Measurements from ENCODE around the gene ITLN2. TPM values are rescaled to one million over a fixed set of nuclear protein-coding genes. Genes with fewer than 3 reads are reported as not detected.
"Not testable (repeated sequence)": the region's sequence is repeated elsewhere in the genome, so short reads cannot be mapped to it uniquely, and the experiment has no call there.

ITLN2 gene
- 1 to 10 TPM in 1 of 8 experiments, under 1 TPM in 4, not detected in 3; 0.29 to 1.8 (median 0.83) TPM for total RNA-seq

DNA sequence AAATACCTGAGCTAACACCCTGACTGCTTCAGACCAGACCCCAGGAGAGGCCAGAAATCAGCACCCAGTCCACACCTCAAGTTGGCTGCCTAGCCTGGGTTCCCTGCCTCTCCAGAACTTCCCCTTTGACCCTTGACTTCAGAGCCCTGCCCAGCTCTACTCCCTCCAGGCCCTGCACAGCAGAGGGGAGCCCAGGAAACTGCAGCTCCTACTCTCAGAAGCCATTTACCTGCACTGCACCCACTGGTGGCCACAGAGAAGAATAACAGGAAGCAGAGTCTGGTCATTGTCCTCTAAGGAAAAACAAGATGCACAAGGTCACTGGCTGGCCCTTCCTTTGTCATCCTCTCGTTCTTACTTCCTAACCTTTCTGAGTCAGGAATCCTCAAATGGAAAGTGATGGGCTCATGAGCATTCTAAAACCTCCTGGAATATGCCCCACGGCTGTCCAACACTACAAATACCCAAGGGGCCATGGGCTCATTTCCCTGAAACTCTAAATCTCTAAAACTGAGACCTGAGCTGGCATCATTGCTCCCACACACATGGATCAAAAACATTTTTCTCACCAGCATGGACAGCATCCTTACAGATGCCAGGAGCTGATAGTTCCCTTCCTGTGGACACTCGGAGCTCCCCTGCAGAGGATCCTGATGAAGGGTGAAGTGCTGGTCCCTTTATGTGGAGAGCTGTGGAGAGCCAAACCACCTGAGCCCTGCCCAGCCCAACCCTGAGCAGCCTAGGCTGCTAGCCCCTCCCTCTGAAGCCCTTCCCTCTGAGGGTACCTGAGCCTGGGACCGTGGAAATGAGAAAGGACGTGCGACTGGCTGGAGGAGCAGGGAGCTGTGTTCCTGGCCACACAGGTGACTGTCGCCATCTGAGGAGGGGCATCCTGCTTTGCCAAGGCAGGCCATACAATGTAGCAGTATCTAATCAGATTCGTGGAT lies at the start of gene ITLN2:
ITLN2 (minus strand) TSS at position 652 of the 947 bp plus-strand sequence; CDS start at position 584, 68 bp downstream.
- Histone ChIP-seq H3K4me1 (replicated peaks in 1 of 2) (peaks cover 0 to 2% of the 10 kb centered on the region in 2 donors), H3K27ac (no peak within 1 kb of the TSS), H3K4me3 (no peak within 1 kb of the TSS)
- peak in 3 of 8 experiments; percentile 48 to 68 (median 51) for ATAC-seq (replicated peaks in 6 of 8)
- 0 to 55% (median 40%) methylated on average over 1 to 4 of the region's 8 CpGs; no CpG with 5 or more reads in 2 of the 10 experiments for WGBS, 10 experiments
- in situ Hi-C loops (cut with MboI; ENCODE audit: low pct_unique_long_range_greater_than_20kb in 2 of 9, low sequenced_read_pairs in 9 of 9, unreplicated experiment in 9 of 9), result loop anchor here in 3 of 9 experiments (10.0 to 25.0 kb wide), 3 partner anchors 117 to 267 kb away; no protein-coding TSS in a partner anchor

DNA sequence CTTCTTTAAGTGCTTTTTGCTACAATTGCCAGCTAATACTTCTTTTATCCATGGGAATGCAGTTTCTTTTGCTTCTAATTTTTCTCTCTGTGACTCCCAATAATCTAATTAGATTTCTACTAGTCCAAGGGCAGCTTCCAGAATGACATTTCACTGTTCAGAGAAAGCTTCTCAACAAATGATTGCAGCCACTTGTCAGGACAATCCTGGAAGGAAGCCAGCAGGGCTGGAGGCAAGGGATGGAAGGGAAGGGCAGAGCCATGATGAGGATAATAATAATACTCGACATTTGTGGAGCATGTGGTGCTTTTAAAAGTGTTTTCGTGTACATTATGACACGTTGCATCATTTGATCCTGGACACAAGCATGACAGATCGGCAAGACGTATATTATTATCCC lies 46.9 kb upstream of the ITLN2 start:
- no peak overlapping the region for H3K27ac ChIP-seq
- no peak overlapping the region for H3K4me3 ChIP-seq
- no peaks in the 10 kb centered on the region for H3K4me1 ChIP-seq (replicated peaks in 1 of 2)
- ATAC-seq (replicated peaks in 6 of 8), result peak in 6 of 8 experiments; percentile 24 to 58 (median 40)
- 0 to 97% (median 83%) methylated on average over 1 to 5 of the region's 5 CpGs; no CpG with 5 or more reads in 1 of the 10 experiments for WGBS, 10 experiments
- in situ Hi-C loops (cut with MboI; ENCODE audit: low pct_unique_long_range_greater_than_20kb in 2 of 9, low sequenced_read_pairs in 9 of 9, unreplicated experiment in 9 of 9), result no loop called here

DNA sequence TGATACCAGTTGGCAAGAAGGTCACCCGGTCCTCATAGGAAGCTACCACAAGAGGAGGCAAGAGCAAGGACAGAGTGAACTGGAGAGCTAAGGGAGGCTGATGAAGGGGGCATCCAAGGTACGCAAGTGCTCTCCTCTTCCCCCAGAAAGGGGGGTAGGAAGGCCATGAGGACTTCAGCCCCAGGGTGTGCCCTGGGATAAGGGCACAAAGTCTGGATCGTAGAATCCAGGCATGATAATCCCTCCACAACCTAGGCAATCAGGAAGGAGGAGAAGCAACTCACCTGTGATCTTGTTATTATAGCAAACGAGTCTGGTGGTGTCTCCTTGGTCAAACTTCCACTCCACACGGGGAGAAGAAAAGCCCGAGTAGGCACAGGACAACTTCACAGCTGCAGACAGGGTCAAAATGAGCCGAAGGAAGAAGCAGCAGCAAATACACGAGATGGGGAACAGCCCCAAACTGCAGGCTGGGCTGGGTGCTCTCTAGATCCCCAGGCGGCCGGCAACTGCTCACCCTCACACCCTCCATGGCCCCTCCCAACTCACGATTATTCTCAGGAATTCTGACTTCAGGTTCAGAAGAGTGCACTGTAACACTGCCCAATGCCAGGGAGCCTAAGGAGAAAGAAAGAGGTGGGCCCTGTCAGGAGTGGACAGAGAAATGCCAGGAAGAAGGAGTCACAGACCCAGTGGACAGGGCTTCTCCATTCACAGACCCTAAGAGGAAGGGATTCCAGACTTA lies 46.3 kb upstream of the ITLN2 start:
- peak in 5 of 8 experiments; percentile 10 to 53 (median 17) for ATAC-seq (replicated peaks in 6 of 8)
- in situ Hi-C loops (cut with MboI; ENCODE audit: low pct_unique_long_range_greater_than_20kb in 2 of 9, low sequenced_read_pairs in 9 of 9, unreplicated experiment in 9 of 9), result no loop called here
- Histone ChIP-seq H3K4me1 (replicated peaks in 1 of 2) (no peaks in the 10 kb centered on the region), H3K27ac (no peak overlapping the region), H3K4me3 (no peak overlapping the region)
- 18 to 95% (median 85%) methylated on average over 2 to 9 of the region's 11 CpGs; no CpG with 5 or more reads in 1 of the 10 experiments for WGBS, 10 experiments

DNA sequence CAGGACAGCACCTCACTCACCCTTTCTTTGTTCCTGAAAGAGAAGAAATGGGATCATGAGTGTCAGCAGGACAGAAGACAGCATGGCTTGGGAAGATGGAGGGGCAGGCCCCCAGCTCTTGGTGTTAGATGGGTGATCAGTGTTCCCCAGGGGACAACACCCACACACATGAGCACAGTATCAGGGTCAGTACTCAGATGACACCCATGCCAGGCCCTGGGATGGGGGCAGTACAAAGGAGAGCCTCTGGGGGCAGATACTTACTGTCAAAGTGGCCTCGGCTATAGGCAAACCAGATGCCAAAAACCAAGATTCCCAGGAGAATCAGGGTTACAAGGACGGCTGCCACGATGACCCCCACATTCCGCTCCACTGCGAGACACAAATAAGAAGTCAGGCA lies 44.8 kb upstream of the ITLN2 start:
- no peaks in the 10 kb centered on the region for H3K4me1 ChIP-seq (replicated peaks in 1 of 2)
- 85 to 100% (median 98%) methylated on average over 1 to 5 of the region's 5 CpGs; no CpG with 5 or more reads in 6 of the 10 experiments for WGBS, 10 experiments
- ATAC-seq (replicated peaks in 6 of 8), result no peak
- in situ Hi-C loops (cut with MboI; ENCODE audit: low pct_unique_long_range_greater_than_20kb in 2 of 9, low sequenced_read_pairs in 9 of 9, unreplicated experiment in 9 of 9), result loop anchor here in 2 of 9 experiments (25.0 kb wide), 2 partner anchors 88 to 262 kb away; partner anchors contain the start of genes KLHDC9 (in 1 of the 2), NECTIN4 (in 1 of the 2) and SLAMF7 (in 1 of the 2)
- no peak overlapping the region for H3K27ac ChIP-seq
- H3K4me3 ChIP-seq, result no peak overlapping the region

DNA sequence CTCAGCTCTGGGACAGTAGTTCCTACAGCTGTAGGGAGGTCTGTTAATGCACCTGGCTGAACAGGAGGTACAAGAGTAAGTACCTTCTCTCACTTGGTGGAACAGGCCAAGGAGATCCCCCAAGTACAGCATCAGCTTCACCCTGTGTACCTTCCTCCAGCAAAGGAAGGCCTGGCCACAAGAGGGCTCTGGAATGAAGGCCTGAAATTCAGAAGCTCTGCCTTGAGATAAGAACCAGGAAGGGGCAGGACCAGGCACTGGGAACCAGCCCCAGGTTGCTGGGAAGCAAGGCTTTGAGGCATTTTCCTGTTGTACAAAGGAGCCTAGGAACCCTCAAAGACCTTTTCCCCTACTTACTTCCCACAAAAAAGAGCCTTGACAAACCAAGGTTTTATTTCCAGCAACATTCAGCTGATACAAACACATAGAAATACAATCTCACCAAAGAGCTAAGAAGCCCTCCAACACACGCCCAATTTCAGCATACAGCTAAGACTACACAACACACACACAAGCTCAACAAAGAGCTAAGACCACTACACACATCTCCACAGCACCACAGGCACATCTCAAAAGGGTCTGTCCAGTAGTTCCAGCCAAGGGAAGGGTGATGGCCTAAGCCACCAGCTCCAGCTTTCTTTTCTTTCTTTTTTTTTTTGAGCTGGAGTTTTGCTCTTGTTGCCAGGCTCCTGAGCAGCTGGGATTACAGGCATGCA lies 42.9 kb upstream of the ITLN2 start:
- in situ Hi-C loops (cut with MboI; ENCODE audit: low pct_unique_long_range_greater_than_20kb in 2 of 9, low sequenced_read_pairs in 9 of 9, unreplicated experiment in 9 of 9), result loop anchor here in 2 of 9 experiments (25.0 kb wide), 2 partner anchors 90 to 260 kb away; partner anchors contain the start of genes KLHDC9 (in 1 of the 2), NECTIN4 (in 1 of the 2) and SLAMF7 (in 1 of the 2)
- WGBS, 10 experiments, result 88 to 100% (median 100%) methylated on average over 1 of the region's 1 CpG; no CpG with 5 or more reads in 4 of the 10 experiments
- peak; percentile 45 to 91 (median 76) for ATAC-seq (replicated peaks in 6 of 8)
- Histone ChIP-seq H3K4me3 (no peak overlapping the region), H3K4me1 (replicated peaks in 1 of 2) (no peaks in the 10 kb centered on the region), H3K27ac (no peak overlapping the region)

DNA sequence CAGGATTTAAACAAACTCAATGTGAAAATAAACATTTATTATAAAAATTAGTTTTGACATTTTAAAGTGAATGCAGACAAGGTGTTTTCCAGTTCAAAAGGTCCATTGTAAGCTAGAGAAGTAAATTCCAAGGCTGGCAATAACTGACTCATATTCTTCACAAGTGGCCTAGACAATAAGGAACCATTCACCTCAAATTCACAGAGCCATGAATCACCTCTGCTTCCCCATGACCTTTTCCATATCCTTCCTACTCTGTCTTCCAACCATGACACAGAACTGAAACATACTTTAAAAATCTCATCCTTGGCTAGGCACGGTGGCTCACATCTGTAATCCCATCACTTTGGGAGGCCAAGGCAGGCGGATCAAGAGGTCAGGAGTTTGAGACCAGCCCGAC lies 41.6 kb upstream of the ITLN2 start:
- in situ Hi-C loops (cut with MboI; ENCODE audit: low pct_unique_long_range_greater_than_20kb in 2 of 9, low sequenced_read_pairs in 9 of 9, unreplicated experiment in 9 of 9), result loop anchor here in 2 of 9 experiments (25.0 kb wide), 2 partner anchors 91 to 259 kb away; partner anchors contain the start of genes KLHDC9 (in 1 of the 2), NECTIN4 (in 1 of the 2) and SLAMF7 (in 1 of the 2)
- ATAC-seq (replicated peaks in 6 of 8), result no peak
- WGBS, 10 experiments, result 0 to 100% (median 90%) methylated on average over 1 to 3 of the region's 3 CpGs; no CpG with 5 or more reads in 3 of the 10 experiments
- H3K4me1 ChIP-seq (replicated peaks in 1 of 2), result no peaks in the 10 kb centered on the region
- H3K4me3 ChIP-seq, result no peak overlapping the region
- no peak overlapping the region for H3K27ac ChIP-seq

DNA sequence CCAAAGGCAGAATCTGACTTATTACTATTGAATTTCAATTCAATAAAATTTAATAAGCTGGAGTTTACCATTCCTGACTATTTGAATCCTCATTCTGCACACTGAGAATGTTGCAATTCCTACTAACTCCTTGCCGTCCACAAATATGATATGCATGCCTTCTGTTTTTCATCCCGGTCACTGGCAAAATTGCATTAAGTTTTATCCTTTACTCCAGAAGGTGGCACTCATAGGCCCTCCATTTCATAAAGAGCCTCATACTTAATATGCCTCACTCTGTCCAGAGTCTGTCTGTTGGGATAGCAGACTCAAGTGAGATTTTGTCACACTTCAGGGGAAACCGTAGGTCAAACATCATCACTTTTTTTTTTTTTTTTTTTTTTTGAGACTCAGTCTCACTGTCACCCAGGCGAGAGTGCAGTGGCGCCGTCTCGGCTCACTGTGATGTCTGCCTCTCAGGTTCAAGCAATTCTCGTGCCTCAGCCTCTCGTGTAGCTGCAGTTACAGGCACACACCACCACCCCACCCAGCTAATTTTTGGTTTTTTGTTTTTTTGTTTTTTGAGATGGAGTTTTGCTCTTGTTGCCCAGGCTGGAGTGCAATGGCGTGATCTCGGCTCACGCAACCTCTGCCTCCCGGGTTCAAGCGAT lies 39.1 kb upstream of the ITLN2 start:
- Histone ChIP-seq H3K4me1 (replicated peaks in 1 of 2) (no peaks in the 10 kb centered on the region), H3K4me3 (no peak overlapping the region), H3K27ac (no peak overlapping the region)
- peak in 3 of 8 experiments; percentile 37 to 76 (median 40) for ATAC-seq (replicated peaks in 6 of 8)
- in situ Hi-C loops (cut with MboI; ENCODE audit: low pct_unique_long_range_greater_than_20kb in 2 of 9, low sequenced_read_pairs in 9 of 9, unreplicated experiment in 9 of 9), result loop anchor here in 2 of 9 experiments (25.0 kb wide), 2 partner anchors 94 to 256 kb away; partner anchors contain the start of genes KLHDC9 (in 1 of the 2), NECTIN4 (in 1 of the 2) and SLAMF7 (in 1 of the 2)
- 0 to 98% (median 92%) methylated on average over 3 to 12 of the region's 14 CpGs; no CpG with 5 or more reads in 1 of the 10 experiments for WGBS, 10 experiments

DNA sequence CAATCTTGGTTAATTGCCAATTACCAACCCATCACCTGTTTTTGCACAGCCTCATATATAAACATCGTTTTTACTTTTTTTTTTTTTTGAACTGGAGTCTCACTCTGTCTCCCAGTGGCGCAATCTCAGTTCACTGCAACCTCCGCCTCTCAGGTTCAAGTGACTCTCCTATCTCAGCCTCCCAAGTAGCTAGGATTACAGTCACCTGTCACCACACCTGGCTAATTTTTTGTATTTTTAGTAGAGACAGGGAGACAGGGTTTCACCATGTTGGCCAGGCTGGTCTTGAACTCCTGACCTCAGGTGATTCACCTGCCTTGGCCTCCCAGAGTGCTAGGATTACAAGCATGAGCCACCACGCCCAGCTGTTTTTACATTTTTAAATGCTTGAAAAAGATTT lies 37.4 kb upstream of the ITLN2 start:
- not testable (repeated sequence) for ATAC-seq (replicated peaks in 6 of 8); H3K4me1 ChIP-seq (replicated peaks in 1 of 2); H3K4me3 ChIP-seq; H3K27ac ChIP-seq
- 64 to 100% (median 90%) methylated on average over 1 to 4 of the region's 4 CpGs; no CpG with 5 or more reads in 2 of the 10 experiments for WGBS, 10 experiments
- in situ Hi-C loops (cut with MboI; ENCODE audit: low pct_unique_long_range_greater_than_20kb in 2 of 9, low sequenced_read_pairs in 9 of 9, unreplicated experiment in 9 of 9), result loop anchor here in 2 of 9 experiments (25.0 kb wide), 2 partner anchors 95 to 255 kb away; partner anchors contain the start of genes KLHDC9 (in 1 of the 2), NECTIN4 (in 1 of the 2) and SLAMF7 (in 1 of the 2)

DNA sequence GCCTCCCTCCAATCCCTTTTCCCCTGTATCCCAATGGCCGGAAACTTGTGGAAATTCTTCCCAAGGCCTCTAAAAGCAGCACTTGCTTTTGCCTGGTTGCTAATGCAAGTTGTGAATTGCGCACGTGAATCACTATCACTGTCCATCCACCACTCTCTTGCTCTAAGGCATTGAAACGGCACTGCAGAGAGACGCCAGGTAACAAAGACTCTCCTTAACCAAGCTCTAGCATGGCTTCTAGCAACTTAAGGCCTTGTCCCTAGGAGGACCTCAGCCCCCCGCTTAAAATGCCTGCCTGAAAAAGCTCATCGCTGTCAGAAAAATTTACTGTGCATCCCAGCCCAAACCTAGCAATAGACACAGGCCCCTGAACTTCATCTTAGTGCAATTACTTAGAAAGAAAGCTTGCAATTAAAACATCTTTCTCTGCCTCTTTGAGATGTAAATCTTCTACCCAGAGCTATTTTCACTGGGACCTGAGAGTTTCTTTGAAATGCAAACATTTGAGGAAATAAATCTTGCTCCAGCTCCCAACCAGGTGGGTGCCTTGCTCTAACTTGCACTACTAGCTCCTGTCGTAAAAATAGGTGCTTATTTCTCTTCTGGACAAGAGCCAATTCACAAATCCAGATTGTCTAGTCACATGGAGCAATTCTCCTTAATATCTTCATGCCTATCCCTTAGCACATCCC lies 32.9 kb upstream of the ITLN2 start:
- peaks cover 2 to 5% of the 10 kb centered on the region in 2 donors for H3K4me1 ChIP-seq (replicated peaks in 1 of 2)
- peak in 3 of 8 experiments; percentile 18 to 36 (median 30) for ATAC-seq (replicated peaks in 6 of 8)
- in situ Hi-C loops (cut with MboI; ENCODE audit: low pct_unique_long_range_greater_than_20kb in 2 of 9, low sequenced_read_pairs in 9 of 9, unreplicated experiment in 9 of 9), result loop anchor here in 2 of 9 experiments (25.0 kb wide), 2 partner anchors 100 to 250 kb away; partner anchors contain the start of genes KLHDC9 (in 1 of the 2), NECTIN4 (in 1 of the 2) and SLAMF7 (in 1 of the 2)
- H3K4me3 ChIP-seq, result no peak overlapping the region
- H3K27ac ChIP-seq, result no peak overlapping the region
- WGBS, 10 experiments, result 28 to 90% (median 41%) methylated on average over 1 to 8 of the region's 8 CpGs

DNA sequence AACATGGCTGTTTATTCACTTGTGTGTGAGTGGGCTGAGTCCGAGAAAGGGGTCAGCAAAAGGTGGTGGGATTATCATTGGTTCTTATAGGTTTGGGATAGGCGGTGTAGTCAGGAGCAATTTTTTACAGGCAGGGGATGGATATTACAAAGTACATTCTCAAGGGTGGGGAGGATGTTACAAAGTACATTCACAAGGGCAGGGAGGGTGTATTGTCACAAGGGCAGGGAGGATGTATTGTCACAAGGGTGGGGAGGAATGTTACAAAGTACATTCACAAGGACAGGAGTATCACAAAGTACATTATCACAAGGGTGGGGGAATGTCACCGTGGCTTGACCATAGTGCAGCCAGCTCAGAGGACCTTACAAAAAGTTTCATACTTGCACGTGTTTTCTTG lies 31.1 kb upstream of the ITLN2 start:
- in situ Hi-C loops (cut with MboI; ENCODE audit: low pct_unique_long_range_greater_than_20kb in 2 of 9, low sequenced_read_pairs in 9 of 9, unreplicated experiment in 9 of 9), result loop anchor here in 2 of 9 experiments (25.0 kb wide), 2 partner anchors 102 to 248 kb away; partner anchors contain the start of genes KLHDC9 (in 1 of the 2), NECTIN4 (in 1 of the 2) and SLAMF7 (in 1 of the 2)

More for the DNA sequence above, 31.1 kb upstream of the ITLN2 start:
- peaks cover 2 to 9% of the 10 kb centered on the region in 2 donors for H3K4me1 ChIP-seq (replicated peaks in 1 of 2)
- H3K27ac ChIP-seq, result no peak overlapping the region
- no peak for ATAC-seq (replicated peaks in 6 of 8)
- no peak overlapping the region for H3K4me3 ChIP-seq
- 0 to 100% (median 93%) methylated on average over 1 to 4 of the region's 4 CpGs; no CpG with 5 or more reads in 1 of the 10 experiments for WGBS, 10 experiments
